ENCODE data around the gene ABCB11.
"Not testable (repeated sequence)": the region's sequence is repeated elsewhere in the genome, so short reads cannot be mapped to it uniquely, and the experiment has no call there.

The ABCB11 gene

DNA sequence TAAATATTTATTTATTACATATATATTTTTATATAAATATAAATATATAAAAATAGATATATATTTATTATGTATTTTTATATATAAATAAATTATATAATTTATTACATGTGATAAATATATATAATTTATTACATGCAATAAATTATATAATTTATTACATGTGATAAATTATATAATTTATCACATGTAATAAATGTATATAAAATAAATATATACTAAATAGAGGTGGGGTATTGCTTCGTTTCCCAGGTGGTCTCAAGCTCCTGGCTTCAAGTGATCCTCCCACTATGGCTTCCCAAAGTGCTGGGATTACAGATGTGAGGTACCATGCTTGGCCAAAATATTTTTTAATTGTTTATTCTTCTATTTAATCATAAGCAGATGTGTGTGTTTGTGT is 133.7 kb downstream of the ABCB11 start:
- no peak for DNase-seq (ENCODE audit: low read depth in 1 of 2, low spot score in 1 of 2)

DNA sequence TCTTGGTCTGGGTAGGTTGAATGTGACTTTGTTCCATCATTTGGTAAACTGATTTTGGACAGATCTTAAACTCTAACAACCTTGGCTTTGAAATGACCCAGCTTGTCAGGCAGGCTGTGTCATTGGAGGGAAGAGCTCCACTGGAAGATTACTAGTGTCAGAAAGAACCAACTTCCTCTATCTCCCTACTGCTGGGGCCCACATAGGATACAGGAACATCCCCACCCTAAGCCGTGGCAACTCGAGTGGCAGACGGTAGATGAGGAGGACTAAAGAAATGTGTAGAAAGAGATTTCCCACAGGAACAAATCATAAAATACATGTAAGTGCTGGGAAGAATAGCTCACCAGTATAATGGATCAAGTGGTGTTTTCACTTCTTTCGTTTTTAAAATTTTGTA is 134.3 kb downstream of the ABCB11 start:
- DNase-seq (ENCODE audit: low read depth in 1 of 2, low spot score in 1 of 2): no peak

DNA sequence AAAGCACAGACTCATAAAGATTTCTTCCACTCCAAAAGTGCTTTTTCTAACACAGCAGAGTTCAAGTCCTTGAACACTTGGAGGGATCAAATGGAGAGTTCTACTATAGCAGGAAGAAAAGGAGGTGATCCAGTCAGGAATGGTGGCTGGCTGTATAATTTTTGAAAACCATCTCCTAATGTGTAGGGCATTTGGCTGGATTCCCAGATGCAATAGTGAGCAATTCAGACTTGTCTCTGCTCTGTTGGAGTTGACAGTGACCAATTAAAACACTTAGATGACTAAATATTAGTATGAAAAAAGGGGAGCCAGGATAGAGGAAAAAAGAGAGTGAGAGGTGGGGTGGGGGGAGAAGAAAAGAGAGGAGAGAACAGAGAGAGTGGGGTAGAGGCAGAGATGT is 135.4 kb downstream of the ABCB11 start:
- DNase-seq (ENCODE audit: low read depth in 1 of 2, low spot score in 1 of 2): no peak

DNA sequence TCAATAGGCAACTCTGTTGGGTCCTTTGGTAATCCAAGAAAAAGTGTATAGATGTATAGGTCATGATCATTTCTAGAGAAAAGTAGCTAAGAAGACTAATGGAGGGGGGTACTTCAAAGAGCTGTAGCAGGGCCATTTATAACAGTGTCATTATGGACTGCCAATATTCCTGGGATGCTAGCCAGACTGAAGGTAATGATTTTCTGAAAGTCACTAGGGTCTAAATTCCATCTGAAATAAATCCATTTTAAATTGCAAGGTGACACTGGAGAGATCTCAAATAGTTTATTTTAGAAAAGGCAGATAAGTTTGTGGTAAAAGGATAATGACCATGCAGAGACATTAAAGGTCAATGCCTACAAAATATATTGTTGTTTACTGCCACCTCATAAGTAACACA is 136.4 kb downstream of the ABCB11 start:
- no peak for DNase-seq (ENCODE audit: low read depth in 1 of 2, low spot score in 1 of 2)

DNA sequence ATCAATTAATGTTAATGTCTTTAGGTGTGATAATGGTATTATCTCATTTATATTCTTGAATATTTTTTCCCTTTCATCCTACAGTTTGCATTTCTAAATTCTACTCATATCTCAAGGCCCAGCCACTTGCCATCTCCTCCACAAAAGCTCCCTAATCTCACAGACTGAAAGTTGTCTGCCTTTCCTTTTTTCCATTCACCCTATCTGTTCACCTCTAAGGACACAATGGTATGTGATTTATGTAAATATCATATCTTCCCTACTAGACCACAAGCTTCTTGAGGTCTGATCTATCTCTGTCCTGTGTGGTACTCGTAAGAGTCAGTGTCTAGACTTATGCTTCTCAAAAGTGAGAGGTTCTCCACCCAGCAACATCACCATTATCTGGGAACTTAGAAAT is 137.0 kb downstream of the ABCB11 start:
- no peak for DNase-seq (ENCODE audit: low read depth in 1 of 2, low spot score in 1 of 2)

DNA sequence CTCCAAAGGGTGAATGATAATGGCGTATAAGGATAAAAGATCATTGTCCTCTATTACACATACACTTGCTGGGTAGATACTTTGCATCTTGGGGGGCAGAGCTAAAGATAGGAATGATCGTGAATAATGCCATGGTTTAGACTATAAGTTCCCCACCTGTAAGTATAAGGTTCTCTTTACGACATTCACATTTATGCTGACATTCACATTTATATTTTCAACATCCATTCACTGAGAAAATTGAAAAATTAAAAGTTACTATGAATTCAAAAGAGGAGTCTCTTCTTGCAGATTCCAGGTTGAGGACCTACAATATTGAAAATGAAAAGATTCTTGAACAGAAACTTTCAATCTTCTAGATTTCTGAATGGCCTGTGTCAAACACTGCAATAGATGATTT is 138.8 kb downstream of the ABCB11 start:
- no peak for DNase-seq (ENCODE audit: low read depth in 1 of 2, low spot score in 1 of 2)

DNA sequence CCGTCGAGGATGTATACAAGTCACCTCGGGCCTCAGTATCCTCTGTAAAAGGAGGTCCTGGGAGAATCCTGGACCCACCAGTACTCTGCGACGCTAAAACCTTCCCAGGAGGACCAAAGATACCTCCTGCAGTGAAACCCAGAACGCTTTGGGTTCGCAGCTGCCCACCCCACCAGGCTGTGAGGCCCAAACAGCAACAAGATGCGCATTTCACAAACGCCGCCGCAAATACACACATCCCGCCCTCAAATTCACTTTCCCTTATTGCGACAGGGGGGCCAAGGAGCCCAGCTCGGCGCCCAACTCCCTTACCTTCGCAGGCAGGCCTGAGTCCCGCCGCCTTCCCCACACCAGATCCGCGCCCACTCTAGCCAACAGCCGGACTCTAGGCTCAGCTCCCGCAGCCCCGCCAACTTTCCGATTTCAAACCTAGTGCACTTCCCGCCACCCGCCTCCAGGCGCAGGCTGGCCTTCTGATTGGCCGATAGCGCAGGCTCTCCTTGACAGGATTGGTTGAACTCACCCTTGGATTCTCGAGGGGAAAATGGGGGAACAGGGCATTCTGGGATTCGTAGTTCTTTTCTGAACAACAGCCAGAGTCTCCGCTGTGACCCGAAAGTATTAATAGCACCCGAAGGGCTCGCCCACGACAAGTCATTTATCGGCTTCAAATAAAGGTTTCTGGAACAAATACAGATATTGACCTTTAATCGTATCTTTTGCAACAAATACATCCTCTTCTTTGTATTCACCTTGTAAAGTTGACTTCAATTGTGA is 140.9 kb downstream of the ABCB11 start, which contains the start of gene SPC25:
SPC25 (minus strand) TSS at position 425 of the 777 bp plus-strand sequence. CDS start 911 bp downstream, outside the sequence.
- peak; percentile 66 to 68 for DNase-seq (ENCODE audit: low read depth in 1 of 2, low spot score in 1 of 2)

DNA sequence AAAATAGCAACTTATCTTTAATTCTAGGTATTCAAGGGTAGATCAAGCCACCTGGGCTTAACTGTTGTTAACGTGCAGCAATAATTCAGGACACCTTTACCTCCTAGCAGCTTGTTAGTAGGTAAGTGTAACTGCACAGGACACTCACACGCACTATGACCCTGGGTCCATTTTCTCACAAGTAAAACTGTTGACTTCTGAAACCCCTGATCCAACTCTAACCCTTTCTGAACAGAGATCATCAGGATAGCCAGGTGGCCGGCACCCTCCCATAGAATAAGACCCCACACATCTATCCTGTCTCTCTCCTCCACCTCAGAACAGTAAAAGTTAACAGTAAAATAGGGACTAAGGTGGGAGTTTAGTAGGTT is 141.5 kb downstream of the ABCB11 start:
- no peak for DNase-seq (ENCODE audit: low read depth in 1 of 2, low spot score in 1 of 2)

DNA sequence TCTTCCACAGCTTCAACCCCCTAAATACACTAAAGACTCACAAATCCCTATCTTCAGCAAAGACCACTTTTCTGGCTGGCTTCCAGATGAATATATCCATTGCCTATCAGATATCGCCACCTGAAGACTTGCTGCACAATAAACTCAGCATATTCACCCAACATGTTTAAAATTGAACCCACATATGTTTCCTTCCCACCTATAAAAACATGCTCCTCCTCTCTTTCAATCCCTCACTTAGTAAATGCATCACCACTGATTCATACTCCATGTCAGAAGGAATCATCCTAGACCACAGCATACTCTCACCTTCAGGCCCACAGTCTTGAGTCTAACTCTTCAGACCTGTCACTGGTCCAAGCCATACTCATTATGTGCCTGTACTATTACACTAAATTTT is 146.1 kb downstream of the ABCB11 start:
- DNase-seq (ENCODE audit: low read depth in 1 of 2, low spot score in 1 of 2): no peak

DNA sequence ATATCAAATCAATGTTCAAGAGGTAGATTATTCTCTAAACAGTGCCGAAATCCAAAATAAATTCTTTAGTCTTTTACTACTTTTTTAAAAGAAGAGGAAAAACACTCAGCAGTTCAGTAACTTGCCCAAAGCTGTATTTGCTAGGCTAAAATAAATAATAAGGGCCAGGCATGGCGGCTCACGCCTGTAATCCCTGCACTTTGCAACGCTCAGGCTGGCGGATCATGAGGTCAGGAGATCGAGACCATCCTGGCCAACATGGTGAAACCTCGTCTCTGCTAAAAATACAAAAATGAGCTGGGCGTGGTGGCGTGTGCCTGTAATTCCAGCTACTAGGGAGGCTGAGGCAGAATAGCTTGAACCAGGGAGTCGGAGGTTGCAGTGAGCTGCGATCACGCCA is 149.0 kb downstream of the ABCB11 start:
- not testable (repeated sequence) for DNase-seq (ENCODE audit: low read depth in 1 of 2, low spot score in 1 of 2)

DNA sequence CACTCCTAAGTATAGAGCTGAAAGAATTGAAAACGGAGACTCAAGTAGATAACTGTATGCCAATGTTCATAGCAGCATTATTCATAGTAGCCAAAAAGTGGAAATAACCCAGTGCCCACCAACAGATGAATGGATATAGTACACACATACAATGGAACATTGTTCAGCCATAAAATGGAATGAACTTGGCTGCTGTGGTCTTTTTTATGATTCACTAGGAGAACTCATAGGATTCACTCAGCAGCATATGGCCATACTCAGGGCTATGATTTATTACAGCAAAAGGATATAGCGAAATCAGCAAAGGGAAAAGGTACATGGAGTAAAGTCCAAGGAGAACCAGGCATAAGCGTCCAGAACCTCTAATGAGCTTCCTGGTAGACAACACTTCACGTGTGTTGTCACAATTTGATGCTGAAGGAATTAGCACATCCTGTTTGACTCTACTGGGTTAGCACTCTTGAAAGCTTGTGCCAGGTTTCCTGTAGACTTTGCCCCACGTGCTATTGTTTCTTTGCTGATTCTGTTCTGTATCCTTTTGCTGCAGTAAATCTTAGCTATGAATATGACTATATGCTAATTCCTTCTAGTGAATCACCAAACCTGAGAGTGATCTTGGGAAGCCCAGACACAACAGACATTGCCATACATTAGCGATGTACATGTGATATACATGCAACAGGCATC is 156.6 kb downstream of the ABCB11 start:
- no peak for DNase-seq (ENCODE audit: low read depth in 1 of 2, low spot score in 1 of 2)

DNA sequence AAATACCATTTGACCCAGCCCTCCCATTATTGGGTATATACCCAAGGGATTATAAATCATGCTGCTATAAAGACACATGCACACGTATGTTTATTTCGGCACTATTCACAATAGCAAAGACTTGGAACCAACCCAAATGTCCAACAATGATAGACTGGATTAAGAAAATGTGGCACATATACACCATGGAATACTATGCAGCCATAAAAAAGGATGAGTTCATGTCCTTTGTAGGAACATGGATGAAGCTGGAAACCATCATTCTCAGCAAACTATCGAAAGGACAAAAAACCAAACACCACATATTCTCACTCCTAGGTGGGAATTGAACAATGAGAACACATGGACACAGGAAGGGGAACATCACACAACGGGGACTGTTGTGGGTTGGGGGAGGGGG is 160.3 kb downstream of the ABCB11 start:
- not testable (repeated sequence) for DNase-seq (ENCODE audit: low read depth in 1 of 2, low spot score in 1 of 2)
